ENCODE measurements around the gene PKIB.

DNA sequence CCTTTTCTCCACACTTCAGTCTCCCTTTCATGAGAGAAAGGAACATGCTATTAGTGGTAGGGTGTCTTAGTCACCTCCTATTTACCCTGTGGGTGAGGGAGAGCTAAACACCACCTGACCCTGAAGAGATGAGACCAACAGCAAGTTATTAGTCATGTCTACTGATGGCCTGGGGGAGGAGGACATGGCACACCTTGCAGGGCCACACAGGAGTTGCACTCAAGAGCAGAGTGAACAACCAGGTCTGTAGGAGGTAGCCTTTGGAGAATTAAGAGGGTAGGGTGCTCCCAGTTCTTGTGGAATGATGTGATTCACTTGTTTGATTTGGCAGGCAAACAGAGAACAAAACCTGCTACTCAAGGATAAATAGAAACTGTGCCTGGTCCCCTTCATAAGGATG lies 86.6 kb downstream of the PKIB start:
- TF ChIP-seq POLR2A (IDR thresholded peaks at IDR 0.05; ENCODE audit: low read depth, low read length) (no peak), POLR2AphosphoS5 (IDR thresholded peaks at IDR 0.05; ENCODE audit: low read depth, low read length) (no peak)

Data from GM12891 (cell line).